ENCODE results near the gene MAG. TPM values are rescaled to one million over a fixed set of nuclear protein-coding genes. Genes with fewer than 3 reads are reported as not detected.

Gene MAG
- polyA plus RNA-seq, 1 experiment, result not detected

- Histone ChIP-seq H3K4me3 (ENCODE audit: low read depth, low read length) (no peak overlapping the region), H3K27me3 (ENCODE audit: control insufficient read depth, insufficient read depth, low read length) (peaks cover 2% of the 10 kb centered on the region; the same call in 1 of the 2 replicates), H3K36me3 (ENCODE audit: control insufficient read depth, insufficient read depth, low read length) (no peaks in the 10 kb centered on the region)
- TF ChIP-seq CTCF (IDR thresholded peaks at IDR 0.05; ENCODE audit: insufficient read depth, low read depth, low read length), result no peak
- POLR2A ChIA-PET, result no interaction called here
- DNase-seq (ENCODE audit: low read depth), result no peak
- CTCF ChIA-PET, result interaction anchor here (0.6 kb wide), 1 partner anchor 15 kb away, joined by 3 read pairs; no protein-coding TSS in a partner anchor
These were observed 54.5 kb downstream of the MAG start for GRCh38 chr19:35346193-35347052.

- POLR2A ChIA-PET, result no interaction called here
- Histone ChIP-seq H3K4me3 (ENCODE audit: low read depth, low read length) (no peak within 1 kb of the TSS), H3K36me3 (ENCODE audit: control insufficient read depth, insufficient read depth, low read length) (no peaks in the 10 kb centered on the region), H3K27me3 (ENCODE audit: control insufficient read depth, insufficient read depth, low read length) (peaks cover 2% of the 10 kb centered on the region; the same call in 1 of the 2 replicates)
- no peak for DNase-seq (ENCODE audit: low read depth)
- no peak for TF ChIP-seq CTCF (IDR thresholded peaks at IDR 0.05; ENCODE audit: insufficient read depth, low read depth, low read length)
- CTCF ChIA-PET, result interaction anchor here (1.1 kb wide), 1 partner anchor 148 kb away, joined by 3 read pairs; no protein-coding TSS in a partner anchor
These were observed 55.4 kb downstream of the MAG start, which contains the start of gene FFAR1 for GRCh38 chr19:35347171-35347929. TSS of gene FFAR1 (plus strand) at chr19:35347902. CDS start at chr19:35351552, 3,650 bp downstream.

- H3K27me3 ChIP-seq (ENCODE audit: control insufficient read depth, insufficient read depth, low read length), result peaks cover 2% of the 10 kb centered on the region; the same call in 1 of the 2 replicates
- CTCF ChIA-PET, result interaction anchor here (1.1 kb wide), 1 partner anchor 147 kb away, joined by 3 read pairs; no protein-coding TSS in a partner anchor
- no peak overlapping the region for H3K4me3 ChIP-seq (ENCODE audit: low read depth, low read length)
- no peak for DNase-seq (ENCODE audit: low read depth)
- TF ChIP-seq CTCF (IDR thresholded peaks at IDR 0.05; ENCODE audit: insufficient read depth, low read depth, low read length), result no peak
- H3K36me3 ChIP-seq (ENCODE audit: control insufficient read depth, insufficient read depth, low read length), result no peaks in the 10 kb centered on the region
- POLR2A ChIA-PET, result no interaction called here
These were observed 56.0 kb downstream of the MAG start for GRCh38 chr19:35347930-35348298.

- no peak for DNase-seq (ENCODE audit: low read depth)
These were observed 57.1 kb downstream of the MAG start for GRCh38 chr19:35348911-35349611.

More at GRCh38 chr19:35348911-35349611, 57.1 kb downstream of the MAG start:
- CTCF ChIA-PET, result interaction anchor here (0.6 to 0.8 kb wide), 2 partner anchors 17 to 29 kb away, joined by 3 read pairs; no protein-coding TSS in a partner anchor
- H3K4me3 ChIP-seq (ENCODE audit: low read depth, low read length), result no peak overlapping the region
- no peak for TF ChIP-seq CTCF (IDR thresholded peaks at IDR 0.05; ENCODE audit: insufficient read depth, low read depth, low read length)
- POLR2A ChIA-PET, result no interaction called here
- H3K36me3 ChIP-seq (ENCODE audit: control insufficient read depth, insufficient read depth, low read length), result no peaks in the 10 kb centered on the region
- H3K27me3 ChIP-seq (ENCODE audit: control insufficient read depth, insufficient read depth, low read length), result peaks cover 2% of the 10 kb centered on the region; the same call in 1 of the 2 replicates
